ENCODE data around the gene ADAMTS4.

The ADAMTS4 gene

DNA sequence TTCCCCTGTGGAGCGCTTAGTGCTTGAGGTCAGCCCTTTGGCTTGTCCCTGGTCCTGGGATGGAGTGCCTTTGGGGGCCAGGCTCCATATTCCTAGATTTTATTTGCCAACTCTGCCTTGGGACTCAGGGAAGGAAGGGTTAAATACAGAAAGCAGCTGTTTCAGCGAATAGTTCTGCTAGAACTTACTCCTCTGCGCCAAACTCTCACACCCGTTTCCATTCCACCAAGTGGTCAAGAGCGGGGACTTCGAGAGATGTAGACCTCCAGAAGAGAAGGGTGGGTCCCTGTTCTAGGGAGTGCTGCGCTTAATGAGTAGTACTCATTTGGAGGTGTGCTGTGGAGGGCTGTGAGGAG is 26.3 kb upstream of the ADAMTS4 start:
- TF ChIP-seq CTCF (conservative IDR thresholded peaks at IDR 0.05): no peak
- H3K27ac ChIP-seq: peak overlapping the region; percentile 76

GRCh38 chr1:161224695-161225087 is 25.8 kb upstream of the ADAMTS4 start:
- H3K27ac ChIP-seq: peak overlapping the region; percentile 76; the same call in 1 of the 2 replicates

DNA sequence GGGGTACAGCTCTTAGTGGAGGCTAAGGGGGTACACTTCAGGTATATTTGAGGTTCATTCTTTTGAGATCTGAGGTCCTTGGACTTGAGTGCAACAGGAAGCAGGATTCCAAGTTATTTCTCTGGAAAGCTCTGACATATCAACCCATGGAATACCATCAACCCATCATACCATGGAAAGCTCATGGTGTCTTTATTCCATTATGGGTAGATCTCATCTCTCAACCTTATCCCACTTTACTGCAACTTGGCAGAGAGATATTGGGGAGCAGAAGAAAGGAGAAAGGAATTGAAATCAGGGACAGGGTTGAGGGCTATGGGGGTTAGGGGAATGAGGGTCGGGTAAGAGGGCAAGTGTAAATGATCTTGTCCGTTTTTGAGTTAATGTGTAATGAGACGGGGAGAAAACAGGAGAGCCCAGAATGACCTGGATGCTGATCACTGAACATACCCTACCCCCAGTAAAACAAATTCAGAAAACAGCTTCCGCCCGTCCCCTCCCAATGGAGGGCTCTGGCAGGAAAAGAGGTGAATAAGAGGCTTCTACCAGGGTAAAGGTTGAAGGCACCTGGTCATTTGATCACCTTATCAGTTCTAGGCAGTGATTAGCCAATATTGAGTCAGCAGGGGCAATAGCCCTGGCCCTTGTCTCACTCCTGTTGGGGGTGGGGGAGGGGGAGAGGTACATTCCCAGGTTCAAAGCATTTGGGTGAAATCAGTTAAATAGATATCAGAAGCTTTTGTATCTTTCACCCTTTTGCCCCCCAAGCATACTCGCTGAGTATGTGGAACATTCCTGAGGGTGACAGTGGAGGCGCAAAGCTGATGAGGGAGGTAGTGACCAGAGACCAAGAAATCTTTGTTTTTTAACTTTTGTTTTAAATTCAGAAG is 25.2 kb upstream of the ADAMTS4 start:
- no peak for TF ChIP-seq CTCF (conservative IDR thresholded peaks at IDR 0.05)
- H3K27ac ChIP-seq: no peak overlapping the region

GRCh38 chr1:161222175-161223019 is 23.5 kb upstream of the ADAMTS4 start:
- no peak for TF ChIP-seq CTCF (conservative IDR thresholded peaks at IDR 0.05)

GRCh38 chr1:161220002-161220401 is 21.1 kb upstream of the ADAMTS4 start:
- TF ChIP-seq CTCF (conservative IDR thresholded peaks at IDR 0.05): no peak
- no peak overlapping the region for H3K27ac ChIP-seq

More at GRCh38 chr1:161222175-161223019, 23.5 kb upstream of the ADAMTS4 start:
- no peak overlapping the region for H3K27ac ChIP-seq

DNA sequence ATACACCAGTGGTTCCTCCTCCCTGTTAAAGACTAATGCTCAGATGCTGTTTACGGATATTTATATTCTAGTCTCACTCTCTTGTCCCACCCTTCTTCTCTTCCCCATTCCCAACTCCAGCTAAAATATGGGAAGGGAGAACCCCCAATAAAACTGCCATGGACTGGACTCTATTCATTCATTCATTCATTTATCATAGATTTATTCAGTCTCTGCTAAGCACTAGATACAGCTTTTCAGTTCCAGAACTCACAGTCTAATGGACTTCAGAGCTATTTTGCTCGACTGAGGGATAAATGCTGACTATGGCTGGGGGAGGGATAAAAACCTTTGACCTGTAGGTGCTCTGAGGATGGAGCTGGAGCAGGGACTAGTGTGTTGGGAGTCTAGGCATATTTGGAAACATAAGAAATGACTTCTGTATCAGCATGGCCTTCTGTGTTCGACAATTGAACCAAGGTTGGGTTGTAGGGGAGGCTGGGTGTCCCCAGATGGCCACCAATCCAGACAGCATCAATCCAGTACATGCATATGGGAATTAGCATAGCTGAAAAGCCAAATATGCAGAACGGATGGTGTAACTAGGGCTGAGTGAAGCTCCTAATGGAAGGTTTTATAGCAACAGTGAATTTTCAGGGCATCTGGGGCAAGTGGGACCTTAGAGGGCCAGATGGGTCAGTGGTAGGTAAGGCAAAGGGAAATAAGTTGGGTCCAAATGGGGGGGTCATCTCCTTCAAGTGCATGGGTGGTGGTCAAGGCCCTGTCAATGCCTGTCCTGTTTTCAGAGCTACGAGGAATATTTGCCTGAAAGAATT is 20.4 kb upstream of the ADAMTS4 start:
- TF ChIP-seq CTCF (conservative IDR thresholded peaks at IDR 0.05): no peak
- H3K27ac ChIP-seq: no peak overlapping the region

DNA sequence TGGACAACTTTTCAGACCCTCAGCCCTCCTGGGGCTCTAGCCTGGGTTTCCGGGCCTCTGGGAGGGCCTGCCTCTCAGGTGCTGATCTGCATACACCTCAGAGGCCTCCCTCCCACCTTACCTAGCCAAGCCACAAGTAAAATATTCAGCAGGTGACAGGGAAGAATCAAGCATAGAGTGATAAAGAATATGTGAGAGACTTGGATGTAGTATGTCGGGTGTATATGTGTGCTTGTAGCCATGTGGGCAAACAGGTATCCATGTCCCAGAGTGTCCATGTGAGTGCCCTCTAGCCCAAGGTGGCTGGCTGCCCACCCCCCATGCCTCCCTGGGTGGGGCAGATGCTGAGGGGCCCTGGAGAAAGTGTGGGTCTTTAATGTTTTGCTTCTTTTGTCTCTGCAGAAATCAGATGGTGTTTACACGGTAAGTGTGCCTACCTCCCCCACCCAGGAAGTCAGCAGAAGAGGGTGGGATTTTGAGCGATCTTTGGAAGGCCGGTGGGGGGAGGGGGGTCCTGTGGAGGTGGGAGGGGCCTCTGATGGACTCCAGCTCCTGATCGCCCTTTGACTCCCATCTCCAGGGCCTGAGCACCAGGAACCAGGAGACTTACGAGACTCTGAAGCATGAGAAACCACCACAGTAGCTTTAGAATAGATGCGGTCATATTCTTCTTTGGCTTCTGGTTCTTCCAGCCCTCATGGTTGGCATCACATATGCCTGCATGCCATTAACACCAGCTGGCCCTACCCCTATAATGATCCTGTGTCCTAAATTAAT is 19.6 kb upstream of the ADAMTS4 start:
- no peak for TF ChIP-seq CTCF (conservative IDR thresholded peaks at IDR 0.05)
- no peak overlapping the region for H3K27ac ChIP-seq
